ENCODE measurements around the gene SNRNP48.

SNRNP48 gene

GRCh38 chr6:7569082-7569481, 20.9 kb upstream of the SNRNP48 start:
- no peak for DNase-seq (ENCODE audit: low read depth)
- no peak for TF ChIP-seq CTCF (conservative IDR thresholded peaks at IDR 0.05; ENCODE audit: low read length)
- H3K4me3 ChIP-seq (ENCODE audit: low read length), result no peak overlapping the region

- no peak overlapping the region for H3K4me3 ChIP-seq (ENCODE audit: low read length)
- no peak for DNase-seq (ENCODE audit: low read depth)
- no peak for TF ChIP-seq CTCF (conservative IDR thresholded peaks at IDR 0.05; ENCODE audit: low read length)
Measured at GRCh38 chr6:7572213-7572943, 17.6 kb upstream of the SNRNP48 start.

GRCh38 chr6:7574500-7574899, 15.5 kb upstream of the SNRNP48 start:
- no peak for DNase-seq (ENCODE audit: low read depth)
- H3K4me3 ChIP-seq (ENCODE audit: low read length), result no peak overlapping the region
- TF ChIP-seq CTCF (conservative IDR thresholded peaks at IDR 0.05; ENCODE audit: low read length), result no peak

GRCh38 chr6:7578516-7578915, 11.5 kb upstream of the SNRNP48 start:
- no peak overlapping the region for H3K4me3 ChIP-seq (ENCODE audit: low read length)
- no peak for DNase-seq (ENCODE audit: low read depth)
- TF ChIP-seq CTCF (conservative IDR thresholded peaks at IDR 0.05; ENCODE audit: low read length), result no peak

GRCh38 chr6:7578931-7579330, 11.1 kb upstream of the SNRNP48 start:
- DNase-seq (ENCODE audit: low read depth), result no peak
- TF ChIP-seq CTCF (conservative IDR thresholded peaks at IDR 0.05; ENCODE audit: low read length), result no peak
- H3K4me3 ChIP-seq (ENCODE audit: low read length), result no peak overlapping the region

- H3K4me3 ChIP-seq (ENCODE audit: low read length), result no peak overlapping the region
- no peak for DNase-seq (ENCODE audit: low read depth)
- TF ChIP-seq CTCF (conservative IDR thresholded peaks at IDR 0.05; ENCODE audit: low read length), result no peak
Measured at GRCh38 chr6:7579851-7580250, 10.1 kb upstream of the SNRNP48 start.

- H3K4me3 ChIP-seq (ENCODE audit: low read length), result no peak overlapping the region
- TF ChIP-seq CTCF (conservative IDR thresholded peaks at IDR 0.05; ENCODE audit: low read length), result no peak
- DNase-seq (ENCODE audit: low read depth), result no peak
Measured at GRCh38 chr6:7580537-7580926, 9.5 kb upstream of the SNRNP48 start.
